K562 treated with DMSO at 1 percent for 48 hours (cell line): Measurements from ENCODE around the gene AURKAIP1. TPM values are rescaled to one million over a fixed set of nuclear protein-coding genes. Genes with fewer than 3 reads are reported as not detected.

Experiments
- total RNA-seq: library from RNA; unstranded; fragments of 300-600 nt; gene quantifications from 2 replicates; pipeline ENCODE4 v1.2.3, GENCODE V29; 2022; ENCODE audit warnings: low replicate concordance; ENCODE audit errors: extremely low read depth

The AURKAIP1 gene
- not detected in 2 replicates for total RNA-seq

DNA sequence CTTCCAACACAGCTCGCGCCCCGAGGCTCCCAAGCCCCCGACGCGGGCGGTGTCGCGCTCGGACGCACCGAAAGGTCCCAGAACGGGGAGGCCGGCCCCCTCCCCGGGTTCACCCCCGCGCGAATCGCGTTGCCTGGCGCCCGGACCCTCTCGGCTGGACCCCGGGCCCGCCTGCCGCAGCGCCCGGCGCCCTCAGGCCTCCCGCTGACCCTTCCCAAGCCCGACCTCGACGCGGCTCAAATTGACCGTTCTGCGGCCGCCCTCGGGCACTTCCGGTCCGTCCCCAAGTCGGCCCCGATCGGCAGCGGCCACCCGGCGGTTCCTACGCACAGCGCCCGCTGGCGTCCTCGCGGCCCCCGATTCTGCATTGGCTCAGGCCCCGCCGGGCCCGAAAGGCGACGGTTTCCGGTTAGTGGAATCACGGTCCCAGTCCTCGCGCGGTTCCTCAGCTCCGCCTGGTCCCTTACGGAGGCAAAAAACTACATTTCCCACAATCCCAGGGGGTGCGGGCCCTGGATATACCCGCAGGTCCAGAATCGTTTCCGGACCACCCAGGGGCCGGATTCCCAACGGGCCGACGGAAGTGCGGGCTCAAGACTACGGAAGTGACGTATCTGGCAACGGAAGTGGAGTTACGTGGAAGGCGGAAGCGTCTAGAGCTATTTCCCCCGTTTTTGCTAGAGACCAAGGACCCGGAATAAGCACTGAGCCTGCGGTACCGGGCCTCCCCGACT, at the start of gene AURKAIP1:
AURKAIP1 (minus strand) TSS at position 279 of the 734 bp plus-strand sequence. CDS start 451 bp downstream, outside the sequence.

DNA sequence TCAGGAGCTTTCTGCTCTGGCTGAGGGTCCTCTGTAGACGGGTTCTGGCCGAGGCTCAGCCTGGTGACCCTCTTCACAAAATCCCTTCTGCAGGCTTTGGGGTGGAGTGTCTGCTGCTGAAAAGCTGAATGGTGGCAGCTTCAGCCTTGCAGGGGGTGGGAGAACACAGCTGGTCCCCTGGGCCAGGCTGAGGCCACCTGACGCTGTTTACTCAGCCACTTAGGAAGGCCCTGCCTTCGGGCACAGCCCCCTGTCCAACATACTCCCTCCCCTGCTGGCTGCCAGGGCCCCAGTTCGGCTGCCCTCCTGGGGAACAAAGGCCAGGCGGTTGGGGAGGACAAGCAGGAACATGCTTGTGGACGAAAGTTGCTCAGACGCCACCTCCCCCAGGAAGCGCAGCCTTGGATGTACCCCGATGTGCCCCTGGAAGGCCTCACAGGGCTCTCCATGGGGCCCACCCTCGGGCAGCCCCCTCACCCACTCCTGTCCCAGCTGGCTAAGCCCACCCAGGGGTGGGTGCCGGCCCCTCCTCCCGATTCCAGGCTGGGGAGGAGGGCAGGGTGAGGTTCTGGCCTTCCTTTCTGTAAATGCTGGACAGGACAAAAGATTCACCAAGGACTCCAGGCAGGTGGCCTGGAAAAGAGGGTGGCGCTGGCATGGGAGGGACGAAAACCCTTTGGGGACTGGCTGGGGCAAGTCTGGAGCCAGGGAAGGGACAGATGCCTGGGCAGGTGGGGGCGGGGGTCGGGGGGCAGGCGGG, 46.3 kb upstream of the AURKAIP1 start, which contains the start of gene ANKRD65:
ANKRD65 (minus strand) TSS at position 130 of the 760 bp plus-strand sequence. CDS start 271 bp downstream, outside the sequence.

DNA sequence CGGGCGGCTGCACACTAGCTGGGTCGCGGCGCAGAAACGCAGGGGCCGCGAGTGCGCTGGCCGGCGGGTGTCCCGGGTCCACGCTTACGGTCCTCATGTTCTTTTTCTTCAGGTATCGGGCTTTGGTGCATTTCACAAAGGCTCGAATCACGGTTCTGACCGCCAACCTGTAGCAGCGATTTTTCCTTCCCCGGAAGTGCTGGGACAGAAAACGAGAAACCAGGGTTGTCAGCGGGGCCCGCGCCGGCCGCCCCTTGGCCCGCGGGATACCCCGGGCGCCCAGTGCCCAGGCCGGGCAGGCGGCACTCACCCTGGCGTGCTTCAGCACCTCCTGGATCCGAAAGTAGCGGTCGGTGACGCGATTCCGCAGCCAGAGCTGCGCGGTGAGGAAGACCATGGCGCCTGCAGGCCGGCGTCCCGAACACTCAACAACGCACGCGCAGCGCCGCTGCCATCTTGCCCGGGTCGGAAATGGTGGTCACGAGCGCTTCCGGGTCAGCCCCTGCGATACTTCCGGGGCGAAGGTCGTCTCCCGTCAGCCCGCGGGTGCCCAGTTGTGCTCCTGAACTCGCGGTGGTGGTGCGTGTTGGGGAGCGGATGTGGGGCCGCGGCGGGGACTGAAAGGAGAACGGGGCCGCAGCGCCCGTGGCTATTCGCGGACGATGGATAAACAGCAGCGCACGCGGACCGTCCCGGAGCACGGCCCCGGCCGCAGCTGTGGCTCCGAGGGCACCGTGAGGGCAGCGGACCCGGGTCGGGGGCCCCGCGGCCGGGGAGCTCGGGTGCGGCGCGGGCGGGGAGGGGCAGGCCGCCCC, 32.0 kb upstream of the AURKAIP1 start, which contains the start of gene MRPL20:
MRPL20 (minus strand) TSS at position 473 of the 815 bp plus-strand sequence; CDS start at position 397, 76 bp downstream.

DNA sequence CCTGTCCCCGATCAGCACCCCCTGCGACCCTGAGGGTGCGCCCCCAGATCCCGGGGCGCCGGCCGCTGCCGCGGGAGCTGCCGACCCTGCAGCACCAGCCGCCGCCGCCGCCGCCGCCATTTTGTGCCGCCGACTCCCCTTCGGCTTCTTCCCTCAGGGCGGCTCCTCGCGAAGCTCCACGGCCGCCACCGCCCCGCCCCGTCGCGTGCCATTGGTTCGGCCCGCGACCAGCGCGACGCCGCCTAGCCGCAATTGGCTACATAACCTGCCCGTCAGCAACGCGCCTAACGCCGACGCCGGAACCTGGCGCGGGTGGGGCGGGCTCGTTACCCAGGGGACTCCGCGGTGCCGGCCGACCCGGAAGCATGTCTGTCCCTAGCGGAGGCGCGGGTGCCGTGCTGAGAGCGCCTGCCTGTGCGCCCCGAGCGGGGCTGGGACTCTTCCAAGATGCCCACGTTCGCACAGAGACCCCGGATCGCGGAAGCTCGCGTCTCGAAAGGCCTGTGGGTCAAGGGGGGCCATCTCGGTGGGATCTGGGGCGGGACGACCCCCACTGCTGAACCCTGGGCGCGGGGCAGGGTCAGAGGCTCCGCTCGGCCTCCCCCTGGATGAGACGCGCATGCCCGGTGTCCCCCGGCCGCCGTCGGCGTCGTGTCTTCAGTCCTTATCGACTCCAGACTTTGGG, 24.3 kb upstream of the AURKAIP1 start, which contains the start of gene CCNL2:
CCNL2 (minus strand) TSS at position 149 of the 685 bp plus-strand sequence; CDS start at position 120, 29 bp downstream.

DNA sequence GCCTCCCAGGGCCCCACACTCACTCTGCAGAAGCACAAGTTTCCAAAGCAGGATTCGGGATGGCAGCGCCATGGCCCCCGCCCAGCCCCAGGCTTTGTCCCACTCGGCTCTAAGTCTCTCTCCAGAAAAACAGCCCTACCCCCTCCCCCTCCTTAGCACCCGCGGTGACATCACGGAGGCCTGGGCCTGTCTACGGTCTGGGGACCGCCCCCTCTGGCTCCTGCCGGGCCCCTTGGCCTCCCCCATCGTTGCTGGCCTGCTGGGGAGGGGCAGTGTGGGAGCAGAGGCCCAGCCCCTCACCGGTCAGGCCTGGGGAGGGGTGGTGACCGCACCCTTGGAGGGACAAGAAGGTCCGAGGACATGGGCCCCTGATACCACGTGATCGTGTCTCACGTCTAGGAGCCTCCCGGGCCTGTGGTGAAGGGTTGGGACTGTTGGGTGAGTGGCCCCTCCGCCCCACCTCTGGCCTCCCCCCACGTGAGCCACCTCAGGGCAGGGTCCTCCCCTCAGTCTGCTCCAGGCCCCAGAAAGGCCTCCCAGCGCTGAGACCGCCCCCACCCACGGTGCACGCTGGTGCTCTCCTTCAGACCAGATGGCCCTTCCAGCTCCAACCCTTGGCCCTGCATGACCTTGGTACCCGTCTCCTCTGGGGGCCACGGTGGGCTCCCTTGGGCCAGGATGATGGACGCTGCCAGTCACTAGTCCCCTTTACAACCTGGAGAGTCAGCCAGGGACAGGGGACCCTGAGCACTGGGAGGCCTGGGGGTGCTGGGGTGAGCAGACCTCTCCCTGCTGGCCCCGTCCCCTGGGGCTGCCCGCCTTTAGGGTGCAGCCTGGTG, 16.4 kb downstream of the AURKAIP1 start, which contains the start of gene MXRA8:
MXRA8 (minus strand) TSS at position 123 of the 839 bp plus-strand sequence; CDS start at position 72, 51 bp downstream.

DNA sequence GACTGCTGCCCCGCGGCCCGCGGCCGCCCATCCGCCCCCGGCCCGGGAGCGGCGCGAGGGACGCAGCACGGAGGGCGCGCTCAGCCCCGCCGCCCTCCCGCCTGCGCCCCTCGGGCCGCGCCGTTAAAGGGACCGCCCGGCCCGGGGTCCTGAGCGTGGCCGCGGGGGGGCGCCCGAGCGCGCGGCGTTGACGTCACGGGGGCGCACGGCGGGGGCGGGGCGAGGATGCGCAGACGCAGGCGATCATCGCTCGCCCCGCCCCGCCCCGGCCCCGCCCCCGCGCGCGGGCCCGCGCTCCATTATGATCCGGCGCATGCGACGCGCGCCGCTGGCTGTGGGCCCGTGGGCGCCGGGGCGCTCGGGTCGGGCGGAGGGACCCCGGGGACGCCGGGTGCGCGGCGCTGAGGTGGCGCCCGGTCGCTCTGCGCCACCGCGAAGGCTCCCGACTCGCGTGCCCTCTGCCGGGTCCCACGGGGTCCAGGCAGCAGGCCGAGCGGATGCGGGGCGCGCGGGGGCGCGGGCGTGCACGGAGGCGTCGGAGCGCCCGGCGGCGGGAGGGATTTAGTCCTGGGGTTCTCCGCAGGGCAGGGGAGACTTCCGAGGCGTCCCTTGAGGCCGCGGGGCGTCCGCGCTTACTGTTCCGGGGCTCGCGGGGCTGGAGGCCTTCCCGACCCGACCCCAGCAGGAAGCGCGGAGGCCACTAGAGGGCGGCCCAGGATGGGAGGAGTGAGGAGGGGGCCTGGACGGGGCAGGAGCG, 25.6 kb downstream of the AURKAIP1 start, which contains the start of gene DVL1:
DVL1 (minus strand) TSS at position 163 of the 757 bp plus-strand sequence. CDS start 353 bp downstream, outside the sequence.

DNA sequence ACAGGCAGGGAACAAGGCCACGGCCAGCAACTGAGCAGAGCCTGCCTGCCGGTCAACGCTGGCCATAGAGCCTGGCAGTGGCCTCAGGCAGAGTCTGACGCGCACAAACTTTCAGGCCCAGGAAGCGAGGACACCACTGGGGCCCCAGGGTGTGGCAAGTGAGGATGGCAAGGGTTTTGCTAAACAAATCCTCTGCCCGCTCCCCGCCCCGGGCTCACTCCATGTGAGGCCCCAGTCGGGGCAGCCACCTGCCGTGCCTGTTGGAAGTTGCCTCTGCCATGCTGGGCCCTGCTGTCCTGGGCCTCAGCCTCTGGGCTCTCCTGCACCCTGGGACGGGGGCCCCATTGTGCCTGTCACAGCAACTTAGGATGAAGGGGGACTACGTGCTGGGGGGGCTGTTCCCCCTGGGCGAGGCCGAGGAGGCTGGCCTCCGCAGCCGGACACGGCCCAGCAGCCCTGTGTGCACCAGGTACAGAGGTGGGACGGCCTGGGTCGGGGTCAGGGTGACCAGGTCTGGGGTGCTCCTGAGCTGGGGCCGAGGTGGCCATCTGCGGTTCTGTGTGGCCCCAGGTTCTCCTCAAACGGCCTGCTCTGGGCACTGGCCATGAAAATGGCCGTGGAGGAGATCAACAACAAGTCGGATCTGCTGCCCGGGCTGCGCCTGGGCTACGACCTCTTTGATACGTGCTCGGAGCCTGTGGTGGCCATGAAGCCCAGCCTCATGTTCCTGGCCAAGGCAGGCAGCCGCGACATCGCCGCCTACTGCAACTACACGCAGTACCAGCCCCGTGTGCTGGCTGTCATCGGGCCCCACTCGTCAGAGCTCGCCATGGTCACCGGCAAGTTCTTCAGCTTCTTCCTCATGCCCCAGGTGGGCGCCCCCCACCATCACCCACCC, 43.7 kb downstream of the AURKAIP1 start, which contains the start of gene TAS1R3:
TAS1R3 (plus strand) TSS at position 213 of the 898 bp plus-strand sequence; CDS start at position 279, 66 bp downstream.

DNA sequence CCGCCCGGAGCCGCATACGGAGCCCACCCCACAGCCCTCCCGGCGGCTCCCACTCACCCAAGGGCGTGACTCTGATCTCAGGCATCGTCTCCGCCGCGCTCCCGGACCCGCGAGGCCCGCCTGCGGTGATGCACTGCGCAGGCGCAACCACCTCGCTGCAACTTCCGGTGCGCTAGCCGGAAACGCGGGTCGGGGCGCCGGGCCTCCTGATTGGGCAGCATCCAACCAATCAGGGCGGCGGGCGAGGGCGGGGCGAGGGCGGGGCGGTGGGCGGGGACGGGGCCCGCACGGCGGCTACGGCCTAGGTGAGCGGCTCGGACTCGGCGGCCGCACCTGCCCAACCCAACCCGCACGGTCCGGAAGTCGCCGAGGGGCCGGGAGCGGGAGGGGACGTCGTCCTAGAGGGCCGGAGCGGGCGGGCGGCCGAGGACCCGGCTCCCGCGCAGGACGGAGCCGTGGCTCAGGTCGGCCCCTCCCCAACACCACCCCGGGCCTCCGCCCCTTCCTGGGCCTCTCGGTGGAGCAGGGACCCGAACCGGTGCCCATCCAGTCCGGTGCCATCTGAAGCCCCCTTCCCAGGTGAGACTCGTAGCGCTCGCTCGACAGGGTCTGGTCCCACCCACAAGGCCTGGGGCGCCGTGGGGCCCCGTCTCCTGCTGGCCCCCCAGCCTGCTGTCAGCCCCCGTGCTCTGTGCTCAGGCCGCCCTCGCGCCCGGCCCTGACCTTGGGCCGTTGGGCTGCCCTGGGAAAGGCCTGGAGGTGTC, 50.3 kb downstream of the AURKAIP1 start, which contains the start of the genes CPTP and INTS11:
CPTP (plus strand) TSS at position 279 of the 764 bp plus-strand sequence. CDS start 2,109 bp downstream, outside the sequence.
INTS11 (minus strand) TSS at position 137 of the 764 bp plus-strand sequence; CDS start at position 85, 52 bp downstream.

Other genes with a start within 250 kb of the AURKAIP1 start
- gene TTLL10, start 201.3 kb downstream of the AURKAIP1 start, total RNA-seq = not detected in 2 replicates
- not detected in 2 replicates for gene TNFRSF18, start 168.6 kb downstream of the AURKAIP1 start, total RNA-seq
- gene TNFRSF4, start 161.1 kb downstream of the AURKAIP1 start, total RNA-seq = not detected in 2 replicates
- gene SDF4, start 143.2 kb downstream of the AURKAIP1 start, total RNA-seq = not detected in 2 replicates
- not detected in 2 replicates for gene B3GALT6, start 143.0 kb downstream of the AURKAIP1 start, total RNA-seq
- gene C1QTNF12, start 128.5 kb downstream of the AURKAIP1 start, total RNA-seq = not detected in 2 replicates
- gene UBE2J2, start 101.4 kb downstream of the AURKAIP1 start, total RNA-seq = not detected in 2 replicates
- gene SCNN1D, start 94.8 kb downstream of the AURKAIP1 start, total RNA-seq = not detected in 2 replicates
- gene ACAP3, start 67.3 kb downstream of the AURKAIP1 start, total RNA-seq = 171 TPM in 1 of 2 replicates, not detected in the other
- not detected in 2 replicates for gene PUSL1, start 66.6 kb downstream of the AURKAIP1 start, total RNA-seq
- gene INTS11, start 50.5 kb downstream of the AURKAIP1 start, total RNA-seq = not detected in 2 replicates
- gene CPTP, start 50.4 kb downstream of the AURKAIP1 start, total RNA-seq = not detected in 2 replicates
- gene TAS1R3, start 43.9 kb downstream of the AURKAIP1 start, total RNA-seq = not detected in 2 replicates
- not detected in 2 replicates for gene DVL1, start 25.8 kb downstream of the AURKAIP1 start, total RNA-seq
- not detected in 2 replicates for gene MXRA8, start 16.7 kb downstream of the AURKAIP1 start, total RNA-seq
- not detected in 2 replicates for gene CCNL2, start 24.1 kb upstream of the AURKAIP1 start, total RNA-seq
- not detected in 2 replicates for gene MRPL20, start 32.1 kb upstream of the AURKAIP1 start, total RNA-seq
- not detected in 2 replicates for gene ANKRD65, start 46.1 kb upstream of the AURKAIP1 start, total RNA-seq
- not detected in 2 replicates for gene VWA1, start 60.5 kb upstream of the AURKAIP1 start, total RNA-seq
- gene ATAD3C, start 74.5 kb upstream of the AURKAIP1 start, total RNA-seq = not detected in 2 replicates
- not detected in 2 replicates for gene ATAD3B, start 96.6 kb upstream of the AURKAIP1 start, total RNA-seq
- 223 TPM in 1 of 2 replicates, not detected in the other for gene ATAD3A, start 137.0 kb upstream of the AURKAIP1 start, total RNA-seq
- gene TMEM240, start 165.4 kb upstream of the AURKAIP1 start, total RNA-seq = not detected in 2 replicates
- not detected in 2 replicates for gene SSU72, start 199.7 kb upstream of the AURKAIP1 start, total RNA-seq
- gene FNDC10, start 224.9 kb upstream of the AURKAIP1 start, total RNA-seq = not detected in 2 replicates
- gene MIB2, start 240.3 kb upstream of the AURKAIP1 start, total RNA-seq = not detected in 2 replicates